Hematopoietic multipotent progenitor cell treated with erythropoietin and hydrocortisone succinate and interleukin-3 and kit ligand, for 4 days (in vitro differentiated cells): ENCODE measurements around the gene THBS2.
"Not testable (repeated sequence)": the region's sequence is repeated elsewhere in the genome, so short reads cannot be mapped to it uniquely, and the experiment has no call there.

Experiments used
- DNase-seq: peaks from one replicate; pipeline ENCODE4 v3.0.0-alpha.2; 2015

Gene THBS2

GRCh38 chr6:169253337-169254238 lies at the start of gene THBS2:
Gene THBS2, minus strand, starts transcription at chr6:169253846. Its CDS starts 3,062 bp downstream, at chr6:169250784.
- DNase-seq, result no peak

- DNase-seq, result no peak
These were observed 49.1 kb upstream of the THBS2 start for GRCh38 chr6:169302716-169303115.

GRCh38 chr6:169302255-169302654 lies 48.6 kb upstream of the THBS2 start:
- DNase-seq, result no peak

GRCh38 chr6:169300916-169301315 lies 47.3 kb upstream of the THBS2 start:
- DNase-seq, result no peak

GRCh38 chr6:169298626-169299025 lies 45.0 kb upstream of the THBS2 start:
- not testable (repeated sequence) for DNase-seq

GRCh38 chr6:169296622-169297021 lies 43.0 kb upstream of the THBS2 start:
- no peak for DNase-seq

GRCh38 chr6:169296170-169296569 lies 42.5 kb upstream of the THBS2 start:
- DNase-seq, result no peak

- DNase-seq, result no peak
These were observed 39.5 kb upstream of the THBS2 start for GRCh38 chr6:169293196-169293595.

GRCh38 chr6:169292338-169293124 lies 38.9 kb upstream of the THBS2 start:
- no peak for DNase-seq

GRCh38 chr6:169291646-169292337 lies 38.1 kb upstream of the THBS2 start:
- DNase-seq, result no peak

- no peak for DNase-seq
These were observed 37.5 kb upstream of the THBS2 start for GRCh38 chr6:169291148-169291547.

- no peak for DNase-seq
These were observed 36.1 kb upstream of the THBS2 start for GRCh38 chr6:169289619-169290339.

GRCh38 chr6:169289257-169289618 lies 35.6 kb upstream of the THBS2 start:
- DNase-seq, result no peak

- no peak for DNase-seq
These were observed 34.9 kb upstream of the THBS2 start for GRCh38 chr6:169288591-169288990.

GRCh38 chr6:169287675-169288074 lies 34.0 kb upstream of the THBS2 start:
- DNase-seq, result no peak

- no peak for DNase-seq
These were observed 33.3 kb upstream of the THBS2 start for GRCh38 chr6:169286961-169287360.

- DNase-seq, result no peak
These were observed 31.5 kb upstream of the THBS2 start for GRCh38 chr6:169285165-169285564.

- no peak for DNase-seq
These were observed 30.3 kb upstream of the THBS2 start for GRCh38 chr6:169283924-169284323.

GRCh38 chr6:169282043-169282442 lies 28.4 kb upstream of the THBS2 start:
- DNase-seq, result no peak

GRCh38 chr6:169277619-169278018 lies 24.0 kb upstream of the THBS2 start:
- DNase-seq, result no peak

GRCh38 chr6:169274781-169275180 lies 21.1 kb upstream of the THBS2 start:
- DNase-seq, result no peak

GRCh38 chr6:169273511-169273910 lies 19.9 kb upstream of the THBS2 start:
- DNase-seq, result no peak

GRCh38 chr6:169271877-169272216 lies 18.2 kb upstream of the THBS2 start:
- DNase-seq, result no peak
